Stimulated activated CD8-positive, alpha-beta memory T cell treated with anti-CD3 and anti-CD28 coated beads, Interleukin-7, amount 100 ng/mL, for 48 hours (primary cell): ENCODE measurements around the gene IL18RAP.

Source experiments
- DNase-seq, 2 donors: peaks; one replicate each; pipeline ENCODE4 v3.0.0-alpha.2; 2020; ENCODE audit warnings: low read depth in 1 of 2; ENCODE audit errors: extremely low read depth in 1 of 2

Gene IL18RAP, protein sequence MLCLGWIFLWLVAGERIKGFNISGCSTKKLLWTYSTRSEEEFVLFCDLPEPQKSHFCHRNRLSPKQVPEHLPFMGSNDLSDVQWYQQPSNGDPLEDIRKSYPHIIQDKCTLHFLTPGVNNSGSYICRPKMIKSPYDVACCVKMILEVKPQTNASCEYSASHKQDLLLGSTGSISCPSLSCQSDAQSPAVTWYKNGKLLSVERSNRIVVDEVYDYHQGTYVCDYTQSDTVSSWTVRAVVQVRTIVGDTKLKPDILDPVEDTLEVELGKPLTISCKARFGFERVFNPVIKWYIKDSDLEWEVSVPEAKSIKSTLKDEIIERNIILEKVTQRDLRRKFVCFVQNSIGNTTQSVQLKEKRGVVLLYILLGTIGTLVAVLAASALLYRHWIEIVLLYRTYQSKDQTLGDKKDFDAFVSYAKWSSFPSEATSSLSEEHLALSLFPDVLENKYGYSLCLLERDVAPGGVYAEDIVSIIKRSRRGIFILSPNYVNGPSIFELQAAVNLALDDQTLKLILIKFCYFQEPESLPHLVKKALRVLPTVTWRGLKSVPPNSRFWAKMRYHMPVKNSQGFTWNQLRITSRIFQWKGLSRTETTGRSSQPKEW

DNA sequence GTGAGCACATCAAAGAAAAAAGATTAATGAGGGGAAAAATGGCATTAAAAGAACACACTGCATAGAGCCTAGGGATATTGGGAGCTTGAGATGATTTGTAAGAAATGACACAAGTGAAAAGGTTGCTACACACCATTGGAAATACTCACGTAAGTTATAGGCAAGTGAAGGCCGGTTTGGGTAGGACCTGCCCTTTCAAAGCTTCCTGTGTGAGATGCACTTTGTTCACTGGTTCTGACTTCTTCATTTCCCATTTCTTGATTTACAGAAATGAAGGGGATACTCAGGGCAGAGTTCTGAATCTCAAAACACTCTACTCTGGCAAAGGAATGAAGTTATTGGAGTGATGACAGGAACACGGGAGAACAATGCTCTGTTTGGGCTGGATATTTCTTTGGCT is at the start of gene IL18RAP:
Gene IL18RAP (plus strand): TSS at position 251 of the 400 bp plus-strand sequence. CDS start 118 bp downstream, at position 369.
- no peak for DNase-seq

DNA sequence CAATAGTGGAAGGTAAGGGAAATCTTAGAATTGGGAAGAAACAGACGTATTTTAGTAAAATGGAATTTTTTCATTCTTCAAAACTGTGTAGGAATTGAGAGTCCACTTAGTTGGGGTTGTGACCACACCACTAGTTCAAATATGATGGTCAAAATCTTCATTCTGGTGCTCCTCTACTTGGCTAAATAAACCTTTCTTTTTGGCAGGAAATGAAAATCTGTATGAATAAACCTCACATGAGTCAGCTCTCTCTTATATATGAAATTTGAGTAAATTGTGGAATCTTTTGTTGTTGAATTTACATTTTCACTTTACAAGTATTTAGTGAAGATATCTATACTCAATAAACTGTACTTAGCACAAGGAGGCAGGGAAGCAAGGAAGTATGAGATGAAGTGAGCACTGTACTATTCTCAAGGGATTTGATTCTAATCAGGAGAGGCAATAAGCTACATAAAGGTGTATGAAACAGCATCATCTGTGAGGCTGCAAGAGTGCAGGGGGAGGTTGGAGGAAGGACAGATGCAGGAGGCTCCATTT is 46.8 kb upstream of the IL18RAP start:
- no peak for DNase-seq

DNA sequence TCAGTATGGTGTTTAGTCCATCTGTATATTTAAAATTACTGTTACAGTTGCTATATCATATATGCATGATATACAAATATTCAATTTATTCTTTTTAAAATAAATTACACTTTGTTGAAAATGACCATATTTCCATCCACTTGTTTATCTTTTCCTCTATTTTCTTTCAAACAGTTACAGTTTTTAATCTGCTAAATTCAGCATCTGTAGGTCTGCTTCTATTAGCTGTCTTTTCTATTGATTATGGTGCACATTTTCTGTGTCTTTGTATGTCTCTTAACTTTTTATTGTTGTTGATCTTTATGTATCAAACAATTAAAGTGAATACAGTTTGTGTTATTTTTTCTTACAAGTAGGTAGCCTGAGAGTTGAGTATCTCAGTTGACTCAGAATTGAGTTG is 39.2 kb upstream of the IL18RAP start:
- DNase-seq = no peak

DNA sequence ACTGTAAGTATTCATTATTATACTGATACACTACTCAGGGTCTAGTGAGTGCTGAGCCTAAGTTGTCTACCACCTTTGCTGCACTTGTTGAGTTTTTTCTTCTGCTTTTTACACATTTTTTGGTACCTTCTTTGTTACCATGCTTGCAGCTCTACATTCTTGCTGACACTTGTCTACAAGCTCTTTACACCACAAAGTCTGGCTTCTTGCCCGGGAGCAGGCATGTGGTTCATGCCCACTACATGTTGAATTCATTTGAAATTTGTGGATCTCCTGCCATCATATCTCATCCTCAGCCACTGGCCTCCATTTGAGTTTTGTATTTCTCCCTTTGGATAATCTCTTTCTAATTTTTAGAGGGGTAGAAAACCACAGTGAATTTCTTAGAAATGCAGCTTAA is 37.4 kb upstream of the IL18RAP start:
- no peak for DNase-seq

DNA sequence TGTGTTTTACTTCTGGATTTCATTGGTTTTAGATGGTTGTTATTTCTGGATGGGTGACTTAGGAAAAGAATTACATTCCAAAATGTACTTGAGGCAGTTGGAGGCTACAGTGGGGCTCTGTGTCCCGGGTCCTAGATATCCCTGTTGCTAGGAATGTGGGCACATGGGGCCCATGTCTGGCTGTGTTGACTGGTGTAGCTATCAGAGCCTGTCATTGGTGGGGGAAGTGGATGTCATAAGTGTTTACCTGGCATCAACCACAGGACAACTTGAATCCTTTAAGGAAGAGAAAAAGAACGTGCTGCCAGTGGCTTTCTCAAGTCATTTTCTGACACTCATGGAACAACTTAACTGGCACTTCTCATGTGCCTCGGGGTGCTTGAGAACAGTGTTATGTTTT is 37.0 kb upstream of the IL18RAP start:
- no peak for DNase-seq

DNA sequence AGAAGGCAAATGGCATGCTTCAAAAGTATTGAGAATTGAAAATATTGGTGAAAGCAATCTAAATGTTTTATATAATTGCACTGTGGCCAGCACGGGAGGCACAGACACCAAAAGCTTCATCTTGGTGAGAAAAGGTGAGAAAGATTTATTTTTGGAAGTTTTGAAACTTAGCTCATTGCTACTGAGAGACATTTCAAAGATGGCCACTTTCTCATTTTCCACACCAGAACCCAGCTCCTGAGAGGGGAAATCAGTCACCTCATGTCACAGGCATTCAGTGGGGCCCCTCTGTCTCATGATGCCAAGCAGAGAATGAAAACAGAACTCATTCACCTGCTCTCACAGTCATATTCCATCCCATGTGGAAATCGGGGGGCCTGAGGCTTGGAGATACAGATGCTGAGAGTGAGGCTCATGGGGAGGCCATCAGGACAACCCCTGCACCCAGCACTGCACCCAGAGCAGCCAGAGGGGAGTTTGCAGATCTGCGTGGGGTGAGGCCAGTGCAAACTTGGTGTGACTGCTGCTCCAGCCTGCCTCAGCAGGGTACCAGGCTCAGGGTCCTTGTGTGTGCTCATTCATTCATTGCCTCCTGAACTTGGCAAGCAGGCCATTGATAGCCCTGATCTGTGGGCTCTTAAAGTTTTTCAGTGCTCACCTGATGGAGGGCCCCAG is 36.0 kb upstream of the IL18RAP start:
- DNase-seq = no peak

DNA sequence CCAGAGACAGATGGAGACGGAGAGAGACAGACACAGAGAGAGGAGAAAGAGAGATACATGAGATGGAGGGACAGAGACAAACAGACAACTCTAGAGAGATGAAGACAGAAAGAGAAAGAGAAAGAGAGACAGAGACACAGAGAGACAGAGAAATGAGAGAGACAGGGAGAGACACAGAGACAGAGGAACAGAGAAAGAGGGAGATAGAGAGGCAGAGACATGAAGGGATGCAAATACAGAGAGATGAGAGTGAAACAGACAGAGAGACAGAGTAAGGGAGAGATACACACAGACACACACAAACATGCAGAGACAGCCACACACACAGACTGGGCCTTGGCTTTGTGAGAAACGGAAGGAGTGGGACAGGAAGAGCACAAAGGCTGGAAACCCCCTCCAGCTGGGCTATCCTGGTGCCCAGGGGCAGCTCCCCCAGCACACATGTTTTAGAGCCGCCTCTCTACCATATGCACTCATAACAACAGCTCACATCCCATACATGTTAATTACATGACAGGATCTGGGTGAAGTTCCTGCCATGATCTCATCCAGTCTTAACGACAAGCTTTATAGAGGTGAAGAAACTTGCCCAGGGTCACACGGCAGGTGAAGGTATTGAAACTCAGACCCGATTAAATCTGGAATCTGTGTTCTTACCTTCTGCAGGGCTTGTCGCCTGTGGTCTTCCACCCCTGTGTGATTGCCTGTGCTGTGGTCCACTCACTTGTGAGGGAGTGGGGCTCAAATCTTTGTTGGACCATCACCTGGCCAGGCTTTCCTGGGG is 35.0 kb upstream of the IL18RAP start:
- DNase-seq = no peak

DNA sequence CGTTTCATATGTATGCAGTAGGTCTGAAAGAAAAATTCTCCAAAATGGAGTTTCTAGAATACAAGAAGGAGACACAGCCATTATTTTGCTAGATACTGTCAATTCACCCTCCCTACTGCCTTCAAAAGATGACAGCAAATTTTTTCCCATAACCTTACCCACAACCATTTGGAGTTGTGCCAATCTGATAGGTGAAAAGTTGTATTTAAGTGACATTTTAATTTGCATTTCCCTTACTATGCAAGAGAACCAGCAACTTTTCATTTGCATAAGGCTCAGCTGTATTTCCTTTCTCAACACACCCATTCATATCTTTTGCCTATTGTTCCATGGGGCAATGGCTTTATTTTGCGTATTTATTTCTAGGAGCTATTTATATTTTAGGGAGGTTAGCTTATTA is 31.4 kb upstream of the IL18RAP start:
- no peak for DNase-seq

DNA sequence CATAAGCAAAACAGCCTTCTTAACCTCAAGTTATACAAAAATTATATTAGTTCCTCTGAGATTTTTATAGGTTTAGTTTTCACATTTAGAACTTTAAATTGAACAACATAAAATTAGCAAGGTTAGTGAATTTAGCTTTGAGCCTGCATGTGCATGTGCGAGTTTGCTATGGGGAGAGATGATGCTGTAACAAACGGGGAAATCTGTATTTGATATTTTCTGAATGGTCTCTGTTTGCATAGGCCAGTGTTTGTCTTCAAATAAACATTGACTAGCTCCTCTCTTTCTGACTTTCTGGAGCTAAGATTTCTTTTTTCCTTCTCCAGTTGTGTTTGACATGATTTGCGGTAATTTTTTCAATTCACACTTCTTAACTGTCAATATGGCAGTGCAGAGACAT is 30.9 kb upstream of the IL18RAP start:
- DNase-seq = no peak

DNA sequence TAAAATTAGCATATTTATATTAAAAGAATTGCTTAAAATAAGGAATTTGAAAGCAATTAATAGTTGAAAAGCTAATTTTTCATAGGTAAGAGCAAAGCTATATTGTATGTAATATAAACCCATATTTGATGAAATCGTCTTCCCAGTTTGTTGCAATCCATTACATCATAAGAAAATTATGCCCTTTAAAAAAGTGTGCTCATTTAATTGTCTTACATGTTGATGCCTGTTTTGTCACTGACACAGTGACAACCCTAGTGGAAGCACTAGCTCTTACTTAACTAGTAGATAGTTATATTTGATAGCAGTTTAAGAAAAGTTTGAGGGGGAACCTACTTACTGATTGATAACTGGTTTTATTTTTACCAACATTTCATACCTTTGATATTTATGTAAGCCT is 30.0 kb upstream of the IL18RAP start:
- no peak for DNase-seq

DNA sequence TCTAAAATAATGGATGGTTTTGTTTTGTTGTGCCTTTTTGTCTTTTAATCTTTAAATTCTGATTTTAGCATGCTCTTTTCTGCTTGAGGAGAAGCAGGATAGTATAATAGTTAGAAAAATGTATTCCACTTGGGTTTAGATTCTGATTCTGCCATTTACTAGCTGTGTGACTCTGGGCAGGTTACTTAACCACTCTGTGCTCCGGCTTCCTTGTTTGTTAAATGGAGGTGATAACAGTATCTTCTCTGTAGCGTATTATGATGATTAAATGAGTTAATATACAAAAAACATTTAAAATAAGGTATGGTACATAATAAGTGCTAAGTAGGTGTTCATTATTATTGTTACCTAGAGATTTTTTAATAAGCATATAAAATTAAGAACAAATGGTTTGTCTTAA is 26.9 kb upstream of the IL18RAP start:
- DNase-seq = no peak

DNA sequence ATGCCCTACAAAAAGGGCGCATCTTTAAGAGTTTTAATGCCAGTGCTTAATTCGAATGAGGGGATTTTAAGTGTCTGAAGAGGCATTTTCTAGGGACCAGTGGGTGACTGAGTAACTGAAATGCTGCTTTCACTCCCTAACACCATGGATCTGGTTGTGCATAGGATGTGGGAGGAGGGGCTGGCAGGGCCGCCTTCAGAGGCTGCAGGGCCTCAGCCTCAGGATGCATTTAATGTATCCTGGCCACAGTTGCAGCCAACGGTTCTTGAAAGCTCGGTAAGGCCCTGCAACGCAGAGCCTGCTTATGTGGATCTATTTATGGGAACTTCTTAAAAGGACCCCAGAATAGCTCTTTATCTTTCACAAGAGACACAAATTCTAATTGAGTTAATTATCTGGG is 25.8 kb upstream of the IL18RAP start:
- no peak for DNase-seq

DNA sequence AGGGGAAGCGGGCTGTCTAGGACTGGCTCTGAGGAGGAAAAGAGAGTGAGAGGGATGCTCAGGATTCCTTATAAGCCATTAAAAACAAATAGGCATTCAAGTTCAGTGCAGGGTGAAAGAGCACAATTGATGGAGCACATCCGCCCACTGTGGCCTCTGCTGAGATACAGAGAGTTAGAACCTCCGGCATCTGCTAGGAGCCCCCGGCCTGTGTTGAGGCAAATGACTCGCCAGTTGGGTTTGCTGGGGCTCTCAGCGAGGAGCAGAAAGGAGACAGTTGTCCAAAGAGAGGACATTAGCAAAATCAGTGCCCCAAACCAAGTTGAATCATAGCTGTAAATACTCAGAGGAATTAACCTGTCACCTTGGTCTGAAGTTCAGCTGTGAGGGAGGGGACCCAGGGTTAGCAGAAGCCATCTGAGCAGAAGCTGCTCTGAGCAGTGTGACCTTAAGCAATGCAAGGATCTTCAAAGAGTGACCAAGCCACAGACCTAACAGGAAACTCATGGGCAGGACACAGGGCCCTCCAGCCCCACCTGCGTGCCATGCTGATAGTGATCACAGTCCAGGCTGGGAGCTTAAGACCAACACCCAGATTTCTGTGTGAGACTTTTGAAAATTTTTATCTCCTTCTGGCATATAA is 23.3 kb upstream of the IL18RAP start:
- DNase-seq = no peak

DNA sequence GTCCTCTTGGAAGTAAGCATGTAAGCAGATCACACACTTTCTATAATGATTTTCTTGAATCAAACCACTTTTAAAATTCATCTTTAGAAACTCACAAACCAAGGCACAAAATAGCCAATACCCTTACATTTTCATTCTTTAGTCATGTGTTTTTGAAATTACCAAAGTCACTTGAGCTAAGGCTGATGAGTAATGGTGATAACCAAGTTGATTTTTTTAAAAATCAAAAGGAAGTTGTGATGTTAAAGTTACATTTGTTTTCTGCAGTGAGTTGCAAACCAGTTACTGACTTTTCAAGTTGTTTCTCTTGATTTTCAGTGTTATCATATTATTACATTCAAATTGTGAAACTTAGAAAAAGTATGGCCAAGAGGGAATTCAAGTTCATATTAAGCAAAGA is 21.5 kb upstream of the IL18RAP start:
- DNase-seq = no peak

DNA sequence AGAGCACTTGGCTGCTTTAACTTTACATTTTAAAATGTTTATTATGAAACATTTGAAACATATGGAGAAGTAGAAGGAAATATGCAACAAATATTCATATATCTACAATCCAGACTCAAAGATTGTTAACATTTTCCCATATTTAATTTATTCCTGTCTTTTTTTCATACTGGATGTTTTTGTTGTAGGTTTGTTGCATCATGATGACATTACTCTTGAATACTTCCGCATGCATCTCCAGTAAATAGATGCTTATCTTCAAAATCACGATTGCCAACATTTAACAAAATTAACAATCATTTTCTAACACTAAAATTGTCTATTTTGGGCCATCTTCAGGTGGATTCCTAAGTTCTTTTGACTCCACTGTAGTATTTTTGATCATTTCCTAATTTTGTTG is 21.1 kb upstream of the IL18RAP start:
- DNase-seq = no peak

DNA sequence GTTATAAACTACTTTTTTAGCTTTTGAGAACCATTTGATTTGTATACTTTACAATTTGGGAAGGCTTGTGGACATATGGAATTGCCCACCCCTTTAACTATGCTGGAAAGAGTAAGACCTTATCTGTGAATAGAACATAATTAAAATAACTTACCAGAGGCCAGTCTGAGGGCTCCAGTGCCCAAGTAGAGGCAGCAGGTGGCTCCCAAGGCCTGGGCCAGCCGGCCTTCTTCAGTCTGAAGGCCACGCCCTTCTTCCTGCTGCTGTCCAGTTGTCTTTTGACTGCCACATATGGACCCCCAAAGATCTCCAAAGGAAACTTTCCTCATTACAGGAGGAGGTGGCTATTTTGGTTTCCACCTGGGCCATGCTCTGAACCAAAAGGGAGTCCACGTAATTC is 12.0 kb upstream of the IL18RAP start:
- DNase-seq = no peak

DNA sequence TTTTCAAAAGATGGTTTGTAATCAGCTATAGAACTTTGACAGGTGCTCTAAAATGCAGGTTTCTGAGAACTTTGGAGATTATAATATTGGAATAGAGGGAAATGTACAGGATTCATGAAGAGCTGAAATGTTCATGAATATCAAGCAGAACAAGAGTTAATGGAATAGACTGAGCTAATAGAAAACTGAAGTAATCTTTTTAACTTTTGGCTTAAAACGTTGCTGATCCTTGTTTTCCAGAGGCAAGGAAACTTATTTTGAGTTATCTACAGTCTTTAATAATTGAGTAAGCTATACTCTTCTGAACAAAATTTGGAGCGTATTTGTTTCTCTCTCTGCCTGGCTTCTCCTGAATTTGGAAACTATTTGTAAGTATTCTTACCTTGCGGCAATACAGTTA is 10.8 kb upstream of the IL18RAP start:
- no peak for DNase-seq

DNA sequence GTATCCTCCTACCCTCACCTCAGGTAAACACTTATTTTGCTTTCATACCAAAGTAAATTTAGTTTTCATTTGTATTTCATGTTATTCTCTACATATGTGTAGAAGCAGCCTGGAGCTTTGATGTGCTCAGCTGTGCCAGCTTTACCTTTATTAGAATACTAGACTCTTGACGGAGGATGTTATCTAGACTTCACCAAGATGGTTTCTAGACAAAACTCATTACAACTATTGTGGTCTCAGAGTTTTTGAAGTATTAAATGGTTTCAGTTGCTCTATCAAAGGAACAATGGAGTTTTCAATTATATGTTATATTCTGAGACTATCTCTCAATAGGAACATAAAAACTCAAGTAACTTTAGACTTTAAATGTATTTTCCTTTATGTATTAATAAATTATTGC is 5.0 kb upstream of the IL18RAP start:
- DNase-seq = no peak

DNA sequence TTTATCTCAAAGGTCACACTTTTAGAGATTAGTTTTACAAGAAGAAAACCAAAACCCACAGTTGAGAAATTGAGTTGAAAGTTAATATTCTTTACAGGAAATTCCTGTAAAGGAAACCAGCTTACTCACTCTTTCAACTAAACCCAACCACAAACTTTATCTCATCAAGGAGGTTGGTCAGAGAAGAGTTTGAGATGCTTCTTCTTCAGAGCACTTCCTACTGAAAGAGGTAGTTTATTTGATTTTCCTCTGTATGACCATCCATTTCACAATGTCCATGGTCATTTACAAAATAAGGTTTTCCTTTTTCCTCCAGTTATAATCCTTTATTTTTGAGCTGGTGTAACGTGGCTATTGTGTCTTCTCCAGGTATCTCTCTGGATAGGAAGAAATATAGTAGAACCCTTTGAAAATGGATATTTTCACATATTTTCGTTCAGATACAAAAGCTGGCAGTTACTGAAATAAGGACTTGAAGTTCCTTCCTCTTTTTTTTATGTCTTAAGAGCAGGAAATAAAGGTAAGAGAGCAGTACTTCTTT is 4.5 kb upstream of the IL18RAP start:
- no peak for DNase-seq

DNA sequence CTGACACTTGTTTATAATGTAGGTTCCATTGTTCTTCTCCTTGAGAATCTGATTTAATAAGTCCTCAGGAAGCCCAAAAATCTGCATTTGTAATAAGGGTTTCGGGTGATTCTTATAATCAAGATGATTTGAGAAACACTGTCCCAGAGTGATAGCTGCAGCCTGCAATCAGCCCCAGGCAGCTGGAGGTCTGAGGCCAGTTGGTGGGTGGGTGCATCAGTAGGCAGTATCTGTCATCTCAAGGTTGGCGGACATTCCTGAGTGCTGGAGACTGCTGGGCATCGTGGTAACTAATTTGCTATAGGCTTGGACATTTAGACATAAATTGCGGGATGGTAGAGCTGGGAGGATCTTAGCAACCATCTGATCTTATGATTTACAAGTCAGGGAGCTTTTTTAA is 2.7 kb upstream of the IL18RAP start:
- DNase-seq = no peak
